SK-N-SH treated with all-trans-retinoic acid at 6 μM for 48 hours (cell line): ENCODE results near the gene TRIM49C.
"Not testable (repeated sequence)": the region's sequence is repeated elsewhere in the genome, so short reads cannot be mapped to it uniquely, and the experiment has no call there.

ENCODE experiments used
- ARNTL ChIP-seq: fragments of 450-650 bp; formaldehyde crosslinking; IDR thresholded peaks from 2 replicates; pipeline ENCODE4 v1.5.0; 2020; ENCODE audit warnings: low read depth, mild to moderate bottlenecking, moderate library complexity, borderline replicate concordance
- ZFP30 ChIP-seq: fragments of 450-650 bp; formaldehyde crosslinking; IDR thresholded peaks from 2 replicates; pipeline ENCODE4 v1.5.0; 2022; ENCODE audit warnings: mild to moderate bottlenecking, moderate library complexity

DNA sequence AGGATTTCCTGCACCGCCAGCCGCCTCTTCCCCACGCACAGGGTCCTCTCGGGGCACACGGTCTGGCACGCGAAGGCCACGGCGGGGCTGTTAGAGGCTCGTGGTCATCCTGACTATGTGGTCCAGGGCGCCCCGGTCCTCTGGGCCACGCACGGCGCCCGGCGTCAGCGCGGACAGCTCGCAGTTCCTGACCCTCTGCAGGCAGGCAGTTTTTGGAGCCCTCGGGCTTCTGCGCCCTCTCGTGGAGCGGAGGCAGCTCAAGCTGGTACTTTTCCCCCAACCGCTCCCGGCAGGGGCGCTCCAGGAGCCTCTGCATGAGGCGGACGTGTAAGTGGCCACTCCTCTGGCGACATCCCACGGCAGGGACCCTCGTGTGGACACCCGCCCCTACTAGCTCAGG is 21.4 kb downstream of the TRIM49C start:
- not testable (repeated sequence) for TF ChIP-seq ZFP30 (CRISPR knock-in tag); ARNTL
